Nephron progenitor cell (in vitro differentiated cells): ENCODE data around the gene CNTNAP5.
A peak's percentile ranks its signal among the peaks of the same experiment; 100 is the strongest.

Experiments used
- DNase-seq: peaks from one replicate; pipeline ENCODE4 v3.0.0; 2021
- H3K27ac Mint-ChIP-seq: 2 replicates; pipeline ENCODE4 v1.8.0; 2021; ENCODE audit warnings: mild to moderate bottlenecking, moderate library complexity, mixed read lengths
- H3K27me3 Mint-ChIP-seq: 2 replicates; pipeline ENCODE4 v1.8.0; 2021; ENCODE audit warnings: mild to moderate bottlenecking, low read depth, mixed read lengths; ENCODE audit not compliant: poor library complexity
- H3K36me3 Mint-ChIP-seq: 2 replicates; pipeline ENCODE4 v1.8.0; 2021; ENCODE audit warnings: low read depth, mixed read lengths
- H3K4me1 Mint-ChIP-seq: 2 replicates; pipeline ENCODE4 v1.8.0; 2021; ENCODE audit warnings: mixed read lengths
- H3K4me3 Mint-ChIP-seq: 2 replicates; pipeline ENCODE4 v1.8.0; 2021; ENCODE audit warnings: mild to moderate bottlenecking, moderate library complexity, mixed read lengths
- H3K9me3 Mint-ChIP-seq: 2 replicates; pipeline ENCODE4 v1.8.0; 2021; ENCODE audit warnings: mild to moderate bottlenecking, moderate library complexity, mixed read lengths
- TF ChIP-seq, protein P1 (sequence below): fragments of 200-600 bp; sonication (generic); IDR thresholded peaks from 2 replicates; pipeline ENCODE4 v1.5.0; 2021; ENCODE audit warnings: antibody characterized with exemption

Gene CNTNAP5

DNA sequence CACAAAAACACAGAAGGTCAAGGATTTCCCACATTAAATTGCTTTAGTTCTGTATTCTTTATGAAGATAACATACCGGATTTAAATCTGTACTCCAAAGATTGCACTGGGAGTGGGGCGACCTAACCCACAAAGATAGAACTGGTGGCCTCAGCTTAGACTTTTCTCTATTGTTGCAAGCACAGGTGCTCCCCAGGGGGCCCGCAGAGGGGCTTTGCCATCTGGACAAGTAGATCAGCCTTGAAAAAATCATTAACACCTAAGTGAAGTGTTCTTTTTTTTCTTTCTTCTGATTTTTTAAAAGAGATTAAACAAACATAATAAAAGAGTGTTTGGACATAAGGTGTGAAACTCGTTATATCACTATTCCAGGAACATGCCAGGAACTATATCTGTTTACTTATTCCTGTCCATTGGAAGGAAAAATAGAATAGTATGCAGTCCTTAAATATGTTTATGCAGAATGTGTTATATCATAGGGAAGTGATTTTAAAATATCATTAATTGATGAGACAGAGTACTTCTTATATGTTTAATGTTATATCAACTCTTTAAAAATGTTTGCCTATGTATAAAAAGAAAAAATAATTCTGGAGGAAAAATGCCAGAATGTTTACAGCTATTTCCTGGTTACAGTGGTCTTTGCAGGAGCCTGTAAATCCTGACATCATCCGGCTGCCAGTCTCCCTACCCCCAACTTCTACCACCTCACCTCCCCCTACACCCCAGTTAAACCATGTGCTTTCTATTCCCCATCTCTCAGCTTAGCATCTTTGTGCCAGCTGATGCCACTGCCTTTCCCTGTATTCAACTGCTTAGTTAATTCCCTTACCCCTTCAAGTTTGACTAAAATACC lies 679.2 kb downstream of the CNTNAP5 start:
- no peak for DNase-seq
- Mint-ChIP-seq H3K4me1 (no peaks in the 10 kb centered on the region), H3K4me3 (no peak overlapping the region), H3K27me3 (peaks cover 11% of the 10 kb centered on the region), H3K36me3 (no peaks in the 10 kb centered on the region), H3K27ac (no peak overlapping the region), H3K9me3 (no peaks in the 10 kb centered on the region)
- TF ChIP-seq, protein P1, sequence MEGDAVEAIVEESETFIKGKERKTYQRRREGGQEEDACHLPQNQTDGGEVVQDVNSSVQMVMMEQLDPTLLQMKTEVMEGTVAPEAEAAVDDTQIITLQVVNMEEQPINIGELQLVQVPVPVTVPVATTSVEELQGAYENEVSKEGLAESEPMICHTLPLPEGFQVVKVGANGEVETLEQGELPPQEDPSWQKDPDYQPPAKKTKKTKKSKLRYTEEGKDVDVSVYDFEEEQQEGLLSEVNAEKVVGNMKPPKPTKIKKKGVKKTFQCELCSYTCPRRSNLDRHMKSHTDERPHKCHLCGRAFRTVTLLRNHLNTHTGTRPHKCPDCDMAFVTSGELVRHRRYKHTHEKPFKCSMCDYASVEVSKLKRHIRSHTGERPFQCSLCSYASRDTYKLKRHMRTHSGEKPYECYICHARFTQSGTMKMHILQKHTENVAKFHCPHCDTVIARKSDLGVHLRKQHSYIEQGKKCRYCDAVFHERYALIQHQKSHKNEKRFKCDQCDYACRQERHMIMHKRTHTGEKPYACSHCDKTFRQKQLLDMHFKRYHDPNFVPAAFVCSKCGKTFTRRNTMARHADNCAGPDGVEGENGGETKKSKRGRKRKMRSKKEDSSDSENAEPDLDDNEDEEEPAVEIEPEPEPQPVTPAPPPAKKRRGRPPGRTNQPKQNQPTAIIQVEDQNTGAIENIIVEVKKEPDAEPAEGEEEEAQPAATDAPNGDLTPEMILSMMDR, result no peak

DNA sequence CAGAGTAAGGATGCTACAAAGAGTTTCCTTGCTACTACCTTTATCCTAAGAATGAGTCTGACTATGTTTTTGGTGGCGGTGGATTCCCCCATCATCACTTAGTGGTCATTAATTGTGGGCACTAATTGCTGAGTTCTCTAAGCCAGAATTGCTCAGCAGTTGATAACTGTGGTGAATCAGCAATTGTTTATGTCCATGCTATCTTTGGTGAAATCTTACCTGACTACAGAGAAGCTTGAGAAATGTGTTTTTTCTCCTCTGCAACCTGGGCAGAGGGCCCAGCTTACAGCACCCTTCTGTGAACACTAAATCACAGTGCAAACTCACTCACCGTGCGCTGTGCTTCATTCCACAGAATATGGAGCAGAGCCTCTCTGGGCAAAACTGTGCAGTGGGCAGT lies 683.6 kb downstream of the CNTNAP5 start:
- Mint-ChIP-seq H3K4me3 (no peak overlapping the region), H3K9me3 (no peaks in the 10 kb centered on the region), H3K27me3 (peaks cover 11% of the 10 kb centered on the region), H3K36me3 (no peaks in the 10 kb centered on the region), H3K27ac (no peak overlapping the region), H3K4me1 (no peaks in the 10 kb centered on the region)
- TF ChIP-seq, protein P1, result no peak
- DNase-seq, result no peak

DNA sequence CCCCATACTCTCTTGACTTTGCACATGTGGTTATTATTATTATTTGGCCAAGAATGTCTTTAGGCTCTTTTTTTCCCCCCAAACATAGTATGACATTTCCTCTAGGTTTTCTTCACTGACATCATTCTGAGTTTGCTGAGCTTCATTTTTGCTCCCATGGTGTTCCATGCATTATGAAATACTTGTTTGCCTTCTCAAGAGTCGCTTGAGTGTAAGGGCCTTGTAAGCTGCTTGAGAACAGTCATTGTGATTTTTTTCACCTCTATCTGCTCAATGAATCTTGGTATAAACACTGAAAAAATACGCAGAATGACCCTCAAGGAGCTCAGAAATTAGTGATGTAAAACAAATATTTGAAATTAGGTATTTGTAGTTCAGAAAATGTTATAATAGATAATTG lies 688.9 kb downstream of the CNTNAP5 start:
- DNase-seq, result no peak
- H3K27ac Mint-ChIP-seq, result no peak overlapping the region
- no peak overlapping the region for H3K4me3 Mint-ChIP-seq
- peaks cover 11% of the 10 kb centered on the region for H3K27me3 Mint-ChIP-seq
- no peaks in the 10 kb centered on the region for H3K36me3 Mint-ChIP-seq
- H3K9me3 Mint-ChIP-seq, result no peaks in the 10 kb centered on the region
- TF ChIP-seq, protein P1, result no peak
- H3K4me1 Mint-ChIP-seq, result no peaks in the 10 kb centered on the region

DNA sequence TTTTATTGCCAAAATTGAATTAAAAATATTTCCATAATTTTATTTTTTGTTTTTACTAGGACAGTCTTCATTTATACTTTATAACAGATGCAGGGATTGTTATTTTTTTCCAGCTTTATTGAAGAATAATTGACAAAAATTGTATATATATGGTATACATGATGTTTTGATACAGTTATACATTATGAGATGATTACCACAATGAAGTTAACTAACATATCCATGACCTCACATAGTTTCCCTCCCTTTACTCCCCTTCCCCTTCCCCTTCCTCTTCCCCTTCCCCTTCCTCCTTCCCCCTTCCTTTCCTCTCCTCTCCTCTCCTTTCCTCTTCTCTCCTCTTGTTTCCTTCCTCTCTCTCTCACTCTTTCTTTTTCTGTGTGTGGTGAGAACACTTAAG lies 700.1 kb downstream of the CNTNAP5 start:
- H3K4me1 Mint-ChIP-seq, result no peaks in the 10 kb centered on the region
- TF ChIP-seq, protein P1, result no peak
- no peak for DNase-seq
- no peak overlapping the region for H3K27ac Mint-ChIP-seq
- H3K36me3 Mint-ChIP-seq, result no peaks in the 10 kb centered on the region
- H3K27me3 Mint-ChIP-seq, result no peaks in the 10 kb centered on the region
- H3K4me3 Mint-ChIP-seq, result no peak overlapping the region
- H3K9me3 Mint-ChIP-seq, result no peaks in the 10 kb centered on the region

DNA sequence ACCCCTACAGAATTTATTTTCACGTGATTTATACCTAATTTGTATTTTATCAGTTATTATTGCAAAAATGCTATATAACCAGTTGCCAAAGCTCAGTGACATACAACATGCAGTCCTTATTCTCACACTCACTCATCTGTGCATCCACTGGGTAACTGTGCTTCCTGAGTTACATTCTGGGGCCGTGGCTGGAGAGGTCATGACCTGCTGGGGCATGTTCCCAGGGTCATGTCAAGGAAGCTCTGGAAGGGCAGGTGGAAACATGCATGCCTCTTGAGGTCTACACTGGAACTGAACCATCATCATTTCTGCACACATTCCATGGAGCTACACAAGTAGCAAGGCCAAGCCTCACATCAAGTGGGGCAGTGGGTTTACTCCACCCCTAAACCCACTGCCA lies 715.5 kb downstream of the CNTNAP5 start:
- H3K27me3 Mint-ChIP-seq, result no peaks in the 10 kb centered on the region
- H3K36me3 Mint-ChIP-seq, result no peaks in the 10 kb centered on the region
- DNase-seq, result peak; percentile 10
- H3K27ac Mint-ChIP-seq, result no peak overlapping the region
- peaks cover 15% of the 10 kb centered on the region for H3K4me1 Mint-ChIP-seq
- TF ChIP-seq, protein P1, result no peak
- no peaks in the 10 kb centered on the region for H3K9me3 Mint-ChIP-seq
- H3K4me3 Mint-ChIP-seq, result no peak overlapping the region

DNA sequence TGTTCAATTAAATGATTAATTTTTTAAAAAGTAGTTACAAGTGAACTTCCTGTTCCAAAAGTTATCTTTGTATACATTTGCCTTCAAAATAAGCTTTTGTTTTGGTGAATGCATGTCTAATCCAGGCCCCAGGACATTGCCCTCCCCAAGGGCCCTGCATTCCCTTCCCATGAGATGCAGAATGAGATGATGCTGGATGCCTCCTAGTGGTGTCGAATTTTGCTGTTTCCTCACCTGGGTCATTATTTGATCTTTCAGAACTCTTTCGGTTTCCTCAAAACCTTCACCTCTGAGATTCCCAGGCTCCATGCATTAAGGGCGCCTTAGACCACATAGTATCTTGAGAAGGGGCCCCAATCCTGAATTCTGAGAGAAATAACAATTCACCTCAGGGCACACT lies 728.8 kb downstream of the CNTNAP5 start:
- Mint-ChIP-seq H3K9me3 (no peaks in the 10 kb centered on the region), H3K36me3 (no peaks in the 10 kb centered on the region), H3K4me3 (no peak overlapping the region), H3K4me1 (peaks cover 5% of the 10 kb centered on the region), H3K27ac (no peak overlapping the region), H3K27me3 (peaks cover 12% of the 10 kb centered on the region)
- TF ChIP-seq, protein P1, result no peak
- DNase-seq, result no peak
